Liver (tissue), 9 donors: ENCODE results near the gene CTXND1. TPM values are rescaled to one million over a fixed set of nuclear protein-coding genes. Genes with fewer than 3 reads are reported as not detected.

Experiments
- DNase-seq: peaks from one replicate; pipeline ENCODE4 v3.0.0-alpha.2; 2017; ENCODE audit warnings: low spot score
- H3K27ac ChIP-seq, 2 donors: one replicate each; pipeline ENCODE4 v1.7.0; 2013; ENCODE audit warnings: inconsistent platforms in 2 of 2, low read length in 2 of 2, control low read depth in 1 of 2, low read depth in 1 of 2, mild to moderate bottlenecking in 1 of 2
- H3K27me3 ChIP-seq, 4 donors: one replicate each; pipeline versions ENCODE4 v1.6.1 to v1.7.0; 2013; ENCODE audit warnings: low read length in 3 of 4, inconsistent platforms in 1 of 4, mild to moderate bottlenecking in 1 of 4, moderate library complexity in 1 of 4; ENCODE audit not compliant: control insufficient read depth in 4 of 4, insufficient read depth in 4 of 4
- H3K36me3 ChIP-seq, 4 donors: one replicate each; pipeline versions ENCODE4 v1.6.1 to v1.7.0; 2013; ENCODE audit warnings: low read length in 3 of 4, mild to moderate bottlenecking in 3 of 4, low read depth in 1 of 4, moderate library complexity in 1 of 4; ENCODE audit not compliant: control insufficient read depth in 4 of 4, insufficient read depth in 3 of 4
- H3K4me1 ChIP-seq, 4 donors: one replicate each; pipeline versions ENCODE4 v1.6.1 to v1.7.0; 2013; ENCODE audit warnings: low read length in 3 of 4, mild to moderate bottlenecking in 3 of 4, moderate library complexity in 1 of 4; ENCODE audit not compliant: control insufficient read depth in 4 of 4, insufficient read depth in 4 of 4
- H3K4me3 ChIP-seq, 3 donors: one replicate each; pipeline versions ENCODE4 v1.6.1 to v1.7.0; 2013; ENCODE audit warnings: low read length in 3 of 3, control low read depth in 1 of 3, low read depth in 1 of 3, mild to moderate bottlenecking in 1 of 3
- H3K9ac ChIP-seq, 2 donors: one replicate each; pipeline ENCODE4 v1.7.0; 2013; ENCODE audit warnings: low read length in 2 of 2, mild to moderate bottlenecking in 2 of 2, moderate library complexity in 2 of 2, control low read depth in 1 of 2, low read depth in 1 of 2
- H3K9me3 ChIP-seq, 4 donors: one replicate each; pipeline versions ENCODE4 v1.6.1 to v1.7.0; 2013; ENCODE audit warnings: low read length in 3 of 4; ENCODE audit not compliant: control insufficient read depth in 4 of 4
- FOXA1 ChIP-seq: IDR thresholded peaks from 2 replicates; pipeline ENCODE4 v1.6.1; 2016; ENCODE audit warnings: antibody characterized with exemption
- GABPA ChIP-seq, 2 donors: IDR thresholded peaks in 1 of 2; conservative IDR thresholded peaks in 1 of 2; 2 replicates each; pipeline ENCODE4 v1.6.1; 2016; ENCODE audit warnings: antibody characterized with exemption in 2 of 2, mild to moderate bottlenecking in 1 of 2, moderate library complexity in 1 of 2
- JUND ChIP-seq, 2 donors: IDR thresholded peaks; 2 replicates each; pipeline ENCODE4 v1.6.1; 2016; ENCODE audit warnings: antibody characterized with exemption in 2 of 2
- MAX ChIP-seq: IDR thresholded peaks from 2 replicates; pipeline ENCODE4 v1.6.1; 2016; ENCODE audit warnings: antibody characterized with exemption
- RAD21 ChIP-seq, 2 donors: IDR thresholded peaks; 2 replicates each; pipeline ENCODE4 v1.6.1; 2016; ENCODE audit warnings: antibody characterized with exemption in 2 of 2, mild to moderate bottlenecking in 2 of 2
- REST ChIP-seq: IDR thresholded peaks from 2 replicates; pipeline ENCODE4 v1.6.1; 2016; ENCODE audit warnings: antibody characterized with exemption, mild to moderate bottlenecking
- SP1 ChIP-seq: IDR thresholded peaks from 2 replicates; pipeline ENCODE4 v1.6.1; 2018; ENCODE audit warnings: antibody characterized with exemption, mild to moderate bottlenecking
- TAF1 ChIP-seq: conservative IDR thresholded peaks from 2 replicates; pipeline ENCODE4 v1.6.1; 2016; ENCODE audit warnings: antibody characterized with exemption, mild to moderate bottlenecking
- ZBTB33 ChIP-seq: IDR thresholded peaks from 2 replicates; pipeline ENCODE4 v1.6.1; 2016; ENCODE audit warnings: antibody characterized with exemption
- WGBS: extraction: QIAGEN DNeasy Blood & Tissue Kit; methylation state at CpG from one replicate; pipeline ENCODE4 v1.1.7; 2013; 5-methylcytosine and 5-hydroxymethylcytosine counted together
- polyA plus RNA-seq, 2 donors: library from polyadenylated mRNA; stranded (reverse) in 1 of 2; unstranded in 1 of 2; fragments of 200-250 nt in 1 of 2; fragments of >200 nt in 1 of 2; fragmentation: Nextera tagmentation in 1 of 2; extraction: Ambion mirVana in 1 of 2; gene quantifications; one replicate each; pipeline versions ENCODE4 v1.2.1 to v1.2.3, GENCODE V29; 2013 to 2015
- total RNA-seq, 2 donors: library from RNA; depleted of rRNA; stranded (reverse); fragments of >200 nt; gene quantifications; one replicate each; pipeline ENCODE4 v1.2.3, GENCODE V29; 2014
- TF ChIP-seq, protein P1 (sequence below): fragments of 150-350 bp; IDR thresholded peaks from 2 replicates; pipeline ENCODE4 v1.5.1; 2017; ENCODE audit warnings: improper control_type of control experiment, low read depth, low read length; ENCODE audit not compliant: missing input control
- donor health status: healthy.
- donor health status: healthy.
- donor health status: healthy.
- donor health status: healthy.
- donor health status: healthy.

Gene CTXND1
- total and polyA plus RNA-seq, 4 donors = 2.9 to 4.1 (median 3.1) TPM

DNA sequence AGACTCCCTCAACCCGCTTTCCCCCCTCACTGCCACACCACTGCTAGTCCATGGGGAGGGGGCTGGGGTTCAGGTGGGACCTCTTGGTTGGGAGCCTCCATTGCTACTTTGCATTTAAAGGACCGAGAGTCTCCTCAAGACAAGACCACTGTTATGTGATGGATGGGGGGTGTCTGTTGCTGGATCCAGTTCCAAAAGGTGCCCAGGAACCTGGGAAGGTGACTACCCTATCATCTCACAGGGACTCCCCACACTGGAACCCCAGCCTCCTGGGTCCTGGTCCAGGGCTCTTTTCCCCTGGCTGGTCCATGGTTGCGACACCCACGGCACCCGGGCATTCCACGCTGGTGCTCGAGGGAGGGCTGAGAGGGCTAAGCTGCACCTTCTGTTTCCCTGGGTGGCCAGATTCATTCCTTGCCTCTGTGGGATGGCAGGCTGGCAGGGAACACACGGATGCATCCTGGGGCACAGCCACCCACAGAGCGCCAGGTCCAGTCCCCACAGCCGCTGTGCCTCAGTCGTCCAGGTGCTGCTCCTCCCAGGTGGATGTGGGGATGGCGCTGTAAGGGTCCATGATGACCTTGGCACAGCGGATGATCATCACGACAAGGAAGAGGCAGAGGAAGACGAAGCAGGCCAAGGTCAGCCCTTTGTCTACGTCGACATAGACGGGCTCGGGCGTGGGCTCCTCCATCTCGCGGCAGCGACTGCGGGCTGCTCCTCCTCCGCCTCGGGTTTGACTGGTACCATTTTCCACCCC, 50.6 kb downstream of the CTXND1 start:
- Histone ChIP-seq H3K36me3 (peaks cover 0 to 18% (median 12%) of the 10 kb centered on the region in 4 donors), H3K9me3 (no peaks in the 10 kb centered on the region), H3K27ac (no peak overlapping the region), H3K4me1 (peaks cover 0 to 8% (median 7%) of the 10 kb centered on the region in 4 donors), H3K27me3 (no peaks in the 10 kb centered on the region), H3K9ac (no peak overlapping the region), H3K4me3 (no peak overlapping the region)
- DNase-seq = peak; percentile 22
- no peak for TF ChIP-seq RAD21 (IDR thresholded peaks at IDR 0.05)
- WGBS = 94% methylated on average over 26 of the region's 26 CpGs

- no peak overlapping the region for H3K4me3 ChIP-seq
- no peak overlapping the region for H3K27ac ChIP-seq
- no peaks in the 10 kb centered on the region for H3K4me1 ChIP-seq
- no peak for TF ChIP-seq TAF1
- TF ChIP-seq FOXA1 = no peak
- TF ChIP-seq GABPA (IDR thresholded peaks at IDR 0.05 in 1 of 2, conservative IDR thresholded peaks at IDR 0.05 in 1 of 2) = no peak
- no peak for TF ChIP-seq RAD21 (IDR thresholded peaks at IDR 0.05)
- TF ChIP-seq MAX = no peak
- TF ChIP-seq SP1 = no peak
- TF ChIP-seq, protein P1, sequence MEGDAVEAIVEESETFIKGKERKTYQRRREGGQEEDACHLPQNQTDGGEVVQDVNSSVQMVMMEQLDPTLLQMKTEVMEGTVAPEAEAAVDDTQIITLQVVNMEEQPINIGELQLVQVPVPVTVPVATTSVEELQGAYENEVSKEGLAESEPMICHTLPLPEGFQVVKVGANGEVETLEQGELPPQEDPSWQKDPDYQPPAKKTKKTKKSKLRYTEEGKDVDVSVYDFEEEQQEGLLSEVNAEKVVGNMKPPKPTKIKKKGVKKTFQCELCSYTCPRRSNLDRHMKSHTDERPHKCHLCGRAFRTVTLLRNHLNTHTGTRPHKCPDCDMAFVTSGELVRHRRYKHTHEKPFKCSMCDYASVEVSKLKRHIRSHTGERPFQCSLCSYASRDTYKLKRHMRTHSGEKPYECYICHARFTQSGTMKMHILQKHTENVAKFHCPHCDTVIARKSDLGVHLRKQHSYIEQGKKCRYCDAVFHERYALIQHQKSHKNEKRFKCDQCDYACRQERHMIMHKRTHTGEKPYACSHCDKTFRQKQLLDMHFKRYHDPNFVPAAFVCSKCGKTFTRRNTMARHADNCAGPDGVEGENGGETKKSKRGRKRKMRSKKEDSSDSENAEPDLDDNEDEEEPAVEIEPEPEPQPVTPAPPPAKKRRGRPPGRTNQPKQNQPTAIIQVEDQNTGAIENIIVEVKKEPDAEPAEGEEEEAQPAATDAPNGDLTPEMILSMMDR = no peak
- no peak for TF ChIP-seq ZBTB33
- no peak for TF ChIP-seq JUND (IDR thresholded peaks at IDR 0.05)
- no peak for TF ChIP-seq REST
- DNase-seq = no peak
- H3K27me3 ChIP-seq = no peaks in the 10 kb centered on the region
- H3K9me3 ChIP-seq = no peaks in the 10 kb centered on the region
- 90% methylated on average over 3 of the region's 3 CpGs for WGBS
- H3K36me3 ChIP-seq = peaks cover 0 to 18% (median 12%) of the 10 kb centered on the region in 4 donors
- H3K9ac ChIP-seq = no peak overlapping the region
Observed at GRCh38 chr15:80199869-80200268, 52.1 kb downstream of the CTXND1 start.
